NT2/D1 (cell line): ENCODE measurements around the gene TAS1R3.

ENCODE experiments used
- DNase-seq: peaks from one replicate; pipeline ENCODE4 v3.0.0-alpha.2; 2011; ENCODE audit warnings: low read depth, low spot score
- H3K27me3 ChIP-seq: 2 replicates; pipeline ENCODE4 v1.6.0; 2011; ENCODE audit warnings: mild to moderate bottlenecking; ENCODE audit not compliant: insufficient read length, insufficient read depth
- H3K36me3 ChIP-seq: 2 replicates; pipeline ENCODE4 v1.6.1; 2011; ENCODE audit warnings: mild to moderate bottlenecking, low read length, mixed read lengths; ENCODE audit not compliant: insufficient read depth, insufficient read length
- H3K4me1 ChIP-seq: 2 replicates; pipeline ENCODE4 v1.5.1; 2011; ENCODE audit not compliant: insufficient read depth, insufficient read length
- H3K4me3 ChIP-seq: 2 replicates; pipeline ENCODE4 v1.5.1; 2011; ENCODE audit warnings: low read depth; ENCODE audit not compliant: insufficient read length
- H3K9ac ChIP-seq: 2 replicates; pipeline ENCODE4 v1.6.0; 2011; ENCODE audit warnings: low read depth; ENCODE audit not compliant: insufficient read length
- H3K9me3 ChIP-seq: 2 replicates; pipeline ENCODE4 v1.5.1; 2011; ENCODE audit warnings: mild to moderate bottlenecking, low read length; ENCODE audit not compliant: insufficient read depth
- SUZ12 ChIP-seq: IDR thresholded peaks from 2 replicates; pipeline ENCODE4 v1.6.1; 2011; ENCODE audit not compliant: insufficient read length, insufficient read depth; ENCODE audit errors: extremely low read depth
- YY1 ChIP-seq: IDR thresholded peaks from 2 replicates; pipeline ENCODE4 v1.6.1; 2011; ENCODE audit not compliant: insufficient read length, insufficient read depth
- ZNF274 ChIP-seq: IDR thresholded peaks from 2 replicates; pipeline ENCODE4 v1.6.1; 2011; ENCODE audit warnings: mild to moderate bottlenecking, low read depth, low read length

TAS1R3 gene

DNA sequence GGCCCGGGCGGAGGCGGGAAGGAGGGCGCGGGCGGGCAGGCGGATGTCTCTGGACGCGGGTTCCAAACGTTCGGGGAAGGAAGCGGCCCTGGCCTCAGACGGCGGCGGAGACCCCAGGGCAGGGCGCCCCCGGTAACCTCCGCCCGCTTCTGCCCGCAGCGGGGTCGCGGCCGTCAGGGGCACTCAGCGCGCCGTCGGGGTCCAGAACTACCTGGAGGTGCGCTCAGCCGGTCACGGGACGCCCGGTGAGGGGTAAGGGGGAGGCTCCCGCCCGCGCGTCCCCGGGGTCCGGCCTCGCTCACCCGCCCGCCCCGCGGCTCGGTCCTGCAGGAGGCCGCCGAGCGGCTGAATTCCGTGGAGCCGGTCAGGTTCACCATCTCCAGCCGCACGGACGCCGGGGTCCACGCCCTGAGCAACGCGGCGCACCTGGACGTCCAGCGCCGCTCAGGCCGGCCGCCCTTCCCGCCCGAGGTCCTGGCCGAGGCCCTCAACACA is 22.3 kb upstream of the TAS1R3 start:
- peaks cover 16% of the 10 kb centered on the region for H3K4me1 ChIP-seq
- H3K4me3 ChIP-seq: peak overlapping the region; percentile 70
- DNase-seq: no peak
- H3K36me3 ChIP-seq: peaks cover 49% of the 10 kb centered on the region
- H3K9me3 ChIP-seq: no peaks in the 10 kb centered on the region
- H3K9ac ChIP-seq: peak overlapping the region; percentile 90
- no peaks in the 10 kb centered on the region for H3K27me3 ChIP-seq
- TF ChIP-seq SUZ12 (no peak), YY1 (no peak), ZNF274 (no peak)

DNA sequence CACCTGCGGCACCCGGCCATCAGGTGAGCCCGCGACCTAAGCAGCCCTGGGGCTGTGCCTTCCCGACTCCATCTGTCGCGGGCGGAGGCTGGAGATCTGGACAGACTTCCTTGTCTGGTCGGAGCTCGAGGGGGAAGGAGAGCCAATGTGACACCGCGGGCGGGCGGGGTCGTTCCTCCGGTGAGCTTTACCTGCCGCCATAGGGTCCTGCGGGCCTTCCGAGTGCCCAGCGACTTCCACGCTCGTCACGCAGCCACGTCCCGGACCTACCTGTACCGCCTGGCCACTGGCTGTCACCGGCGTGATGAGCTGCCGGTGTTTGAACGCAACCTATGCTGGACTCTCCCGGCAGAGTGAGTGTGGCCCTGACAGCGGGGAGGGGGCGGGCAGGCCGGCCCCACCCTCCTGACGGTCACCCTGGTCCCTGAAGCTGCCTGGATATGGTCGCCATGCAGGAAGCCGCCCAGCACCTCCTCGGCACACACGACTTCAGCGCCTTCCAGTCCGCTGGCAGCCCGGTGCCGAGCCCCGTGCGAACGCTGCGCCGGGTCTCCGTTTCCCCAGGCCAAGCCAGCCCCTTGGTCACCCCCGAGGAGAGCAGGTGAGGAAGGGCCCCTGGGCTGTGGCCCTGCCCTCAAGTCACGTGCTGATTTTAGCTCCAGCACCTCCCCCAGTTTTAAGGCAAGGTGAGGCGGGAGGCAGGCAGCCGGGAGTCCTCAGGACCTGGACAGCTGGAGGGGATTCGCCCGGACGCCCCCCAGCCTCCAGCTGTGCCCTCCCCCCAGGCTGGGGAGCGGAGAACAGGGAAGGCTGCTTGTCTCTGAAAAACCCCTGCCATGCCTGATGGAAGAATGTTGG is 21.6 kb upstream of the TAS1R3 start:
- Histone ChIP-seq H3K36me3 (peaks cover 56% of the 10 kb centered on the region), H3K4me3 (peak overlapping the region; percentile 70), H3K27me3 (no peaks in the 10 kb centered on the region), H3K4me1 (peaks cover 14% of the 10 kb centered on the region), H3K9me3 (no peaks in the 10 kb centered on the region), H3K9ac (peak overlapping the region; percentile 90)
- TF ChIP-seq YY1 (no peak), ZNF274 (no peak), SUZ12 (no peak)
- DNase-seq: no peak

DNA sequence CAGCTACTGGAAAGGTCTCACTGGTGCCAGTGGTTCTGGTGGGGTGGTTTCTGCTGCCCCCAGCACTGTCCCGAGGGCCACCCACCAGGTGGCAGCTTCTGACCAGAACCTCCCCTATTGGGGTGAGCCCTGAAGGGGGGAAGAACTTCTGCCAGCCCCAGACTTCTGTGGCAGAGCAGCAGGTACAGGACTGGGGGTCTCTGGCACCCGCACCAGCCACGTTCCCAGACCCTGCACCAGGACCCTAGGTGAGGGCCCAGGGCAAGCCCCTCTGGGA is 21.0 kb upstream of the TAS1R3 start:
- no peak for TF ChIP-seq ZNF274
- no peak for TF ChIP-seq SUZ12
- TF ChIP-seq YY1: no peak
- Histone ChIP-seq H3K4me1 (peaks cover 15% of the 10 kb centered on the region), H3K27me3 (no peaks in the 10 kb centered on the region), H3K9ac (peak overlapping the region; percentile 90), H3K4me3 (no peak overlapping the region), H3K36me3 (peaks cover 61% of the 10 kb centered on the region), H3K9me3 (no peaks in the 10 kb centered on the region)
- DNase-seq: no peak

DNA sequence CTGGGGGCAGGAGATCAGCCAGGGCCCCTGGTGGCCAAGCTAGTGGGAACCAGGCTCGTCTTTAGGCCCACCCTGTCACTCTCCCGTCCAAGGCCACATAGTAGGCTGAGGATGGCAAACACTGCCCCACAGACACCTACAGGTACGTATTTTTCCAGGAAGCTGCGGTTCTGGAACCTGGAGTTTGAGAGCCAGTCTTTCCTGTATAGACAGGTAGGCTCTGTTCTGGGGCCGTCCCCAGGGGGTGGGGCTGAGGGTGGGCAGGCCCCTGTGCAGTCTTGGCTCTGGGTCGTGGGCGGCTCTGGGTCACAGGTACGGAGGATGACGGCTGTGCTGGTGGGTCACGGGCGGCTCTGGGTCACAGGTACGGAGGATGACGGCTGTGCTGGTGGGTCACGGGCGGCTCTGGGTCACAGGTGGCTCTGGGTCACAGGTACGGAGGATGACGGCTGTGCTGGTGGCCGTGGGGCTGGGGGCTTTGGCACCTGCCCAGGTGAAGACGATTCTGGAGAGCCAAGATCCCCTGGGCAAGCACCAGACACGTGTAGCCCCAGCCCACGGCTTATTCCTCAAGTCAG is 20.5 kb upstream of the TAS1R3 start:
- no peak overlapping the region for H3K4me3 ChIP-seq
- H3K36me3 ChIP-seq: peaks cover 65% of the 10 kb centered on the region
- TF ChIP-seq ZNF274: no peak
- TF ChIP-seq YY1: no peak
- TF ChIP-seq SUZ12: no peak
- no peaks in the 10 kb centered on the region for H3K27me3 ChIP-seq
- H3K4me1 ChIP-seq: peaks cover 18% of the 10 kb centered on the region
- no peaks in the 10 kb centered on the region for H3K9me3 ChIP-seq
- no peak overlapping the region for H3K9ac ChIP-seq
- DNase-seq: no peak

DNA sequence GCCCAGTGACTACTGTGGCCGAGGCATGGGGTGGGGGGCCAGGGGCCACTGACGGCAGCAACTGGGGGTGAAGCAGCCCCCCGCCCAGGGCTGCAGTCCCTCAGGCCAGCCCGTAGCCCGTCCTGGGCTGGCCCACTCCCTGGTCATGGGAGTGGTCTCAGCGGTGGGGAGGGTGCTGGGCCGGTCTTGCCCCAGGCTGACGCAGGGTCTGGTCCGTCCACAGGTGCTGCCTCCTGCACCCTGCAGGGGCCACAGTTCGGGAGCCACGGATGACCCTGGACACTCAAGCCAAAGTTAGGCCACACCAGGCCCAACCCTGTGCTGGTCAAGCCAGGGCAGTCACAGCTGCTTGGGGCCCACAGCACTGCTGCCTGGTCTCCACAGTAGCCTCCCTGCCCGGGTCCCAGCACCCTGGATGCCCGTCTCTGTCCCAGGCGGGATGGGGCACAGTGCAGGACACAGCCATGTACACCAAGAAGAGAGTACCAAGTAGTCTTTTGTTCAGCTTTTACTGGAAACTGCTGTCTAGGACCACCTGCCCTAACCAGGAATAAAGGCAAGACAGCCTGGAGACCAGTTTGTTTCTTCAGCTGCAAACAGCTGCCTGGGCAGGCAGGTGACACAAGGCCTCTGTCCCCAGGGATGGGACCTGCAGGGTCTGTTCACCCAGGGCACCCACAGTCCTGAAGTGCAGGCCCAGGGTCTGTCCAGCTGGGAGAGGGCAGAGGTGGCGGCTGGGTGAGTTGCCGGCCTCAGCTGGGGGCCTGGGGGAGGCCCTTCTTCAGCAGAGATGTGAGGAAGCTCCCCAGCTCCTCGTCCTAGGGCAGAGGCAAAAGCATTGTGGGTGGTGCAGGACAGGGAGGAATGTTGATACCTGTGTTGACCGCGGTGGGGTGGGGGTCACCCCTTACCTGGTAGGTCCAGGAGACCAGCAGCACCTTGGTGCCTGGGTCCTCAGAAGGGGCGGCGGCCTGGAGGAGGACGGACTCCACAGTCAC is 19.7 kb upstream of the TAS1R3 start:
- Histone ChIP-seq H3K4me3 (no peak overlapping the region), H3K9me3 (no peaks in the 10 kb centered on the region), H3K4me1 (peaks cover 14% of the 10 kb centered on the region), H3K36me3 (peaks cover 70% of the 10 kb centered on the region), H3K9ac (no peak overlapping the region), H3K27me3 (no peaks in the 10 kb centered on the region)
- no peak for DNase-seq
- TF ChIP-seq SUZ12 (no peak), ZNF274 (no peak)

DNA sequence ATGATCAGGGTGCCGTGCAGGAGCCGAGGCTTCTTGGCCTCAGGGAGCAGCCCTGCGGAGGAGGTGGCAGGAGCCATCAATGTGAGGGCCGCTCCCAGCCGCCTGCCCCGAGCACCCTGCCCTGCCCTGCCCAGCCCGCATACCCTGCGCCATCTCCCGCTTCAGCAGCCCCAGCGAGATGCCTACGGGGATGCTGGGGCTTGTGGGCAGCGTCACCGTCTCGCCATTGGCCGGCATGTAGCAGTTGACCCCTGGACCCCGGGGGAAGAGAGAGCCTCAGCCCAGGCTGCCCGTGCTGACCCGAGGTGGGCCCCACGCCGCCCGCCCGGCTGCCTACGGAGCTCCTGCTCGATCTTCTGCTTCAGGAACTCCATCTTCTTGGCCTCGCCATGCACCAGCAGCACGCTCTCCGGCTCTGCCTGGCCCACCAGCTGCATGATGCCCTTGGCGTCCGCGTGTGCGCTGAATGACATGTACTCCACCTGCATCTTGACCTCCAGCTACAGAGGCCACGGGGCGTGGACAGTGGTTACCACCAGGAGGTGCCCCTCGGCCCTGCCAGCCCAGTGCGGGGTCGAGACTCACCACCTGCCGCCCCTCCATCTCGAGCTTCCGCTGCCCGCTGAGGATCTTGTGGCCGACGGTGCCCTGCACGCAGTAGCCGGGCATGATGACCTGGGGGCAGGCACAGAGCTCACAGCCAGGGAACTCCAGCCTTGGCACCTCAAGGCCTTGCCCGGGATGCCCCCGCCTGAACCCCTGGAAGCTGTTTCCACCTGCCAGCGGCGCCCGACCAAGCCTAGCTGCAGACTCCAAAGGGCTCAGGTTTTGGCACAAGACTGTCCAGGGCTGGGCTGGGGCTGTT is 18.4 kb upstream of the TAS1R3 start:
- Histone ChIP-seq H3K27me3 (no peaks in the 10 kb centered on the region), H3K9ac (peak overlapping the region; percentile 21), H3K36me3 (peaks cover 71% of the 10 kb centered on the region), H3K4me3 (no peak overlapping the region), H3K9me3 (no peaks in the 10 kb centered on the region), H3K4me1 (peaks cover 12% of the 10 kb centered on the region)
- TF ChIP-seq ZNF274: no peak
- no peak for TF ChIP-seq YY1
- no peak for TF ChIP-seq SUZ12
- DNase-seq: no peak
